Measurements from ENCODE around the gene PPM1E. TPM values are rescaled to one million over a fixed set of nuclear protein-coding genes. Genes with fewer than 3 reads are reported as not detected.

PPM1E gene
- total RNA-seq, 1 donor from 2014 or later, result 0.26 TPM

GRCh38 chr17:58728798-58729197 lies 26.9 kb upstream of the PPM1E start:
- no peak for DNase-seq (ENCODE audit: low read depth)
- Histone ChIP-seq H3K27me3 (ENCODE audit: control insufficient read depth, insufficient read depth, low read length) (no peaks in the 10 kb centered on the region), H3K4me3 (ENCODE audit: low read depth, low read length) (no peak overlapping the region), H3K36me3 (ENCODE audit: control insufficient read depth, insufficient read depth, low read length) (no peaks in the 10 kb centered on the region)
- TF ChIP-seq, protein P1, sequence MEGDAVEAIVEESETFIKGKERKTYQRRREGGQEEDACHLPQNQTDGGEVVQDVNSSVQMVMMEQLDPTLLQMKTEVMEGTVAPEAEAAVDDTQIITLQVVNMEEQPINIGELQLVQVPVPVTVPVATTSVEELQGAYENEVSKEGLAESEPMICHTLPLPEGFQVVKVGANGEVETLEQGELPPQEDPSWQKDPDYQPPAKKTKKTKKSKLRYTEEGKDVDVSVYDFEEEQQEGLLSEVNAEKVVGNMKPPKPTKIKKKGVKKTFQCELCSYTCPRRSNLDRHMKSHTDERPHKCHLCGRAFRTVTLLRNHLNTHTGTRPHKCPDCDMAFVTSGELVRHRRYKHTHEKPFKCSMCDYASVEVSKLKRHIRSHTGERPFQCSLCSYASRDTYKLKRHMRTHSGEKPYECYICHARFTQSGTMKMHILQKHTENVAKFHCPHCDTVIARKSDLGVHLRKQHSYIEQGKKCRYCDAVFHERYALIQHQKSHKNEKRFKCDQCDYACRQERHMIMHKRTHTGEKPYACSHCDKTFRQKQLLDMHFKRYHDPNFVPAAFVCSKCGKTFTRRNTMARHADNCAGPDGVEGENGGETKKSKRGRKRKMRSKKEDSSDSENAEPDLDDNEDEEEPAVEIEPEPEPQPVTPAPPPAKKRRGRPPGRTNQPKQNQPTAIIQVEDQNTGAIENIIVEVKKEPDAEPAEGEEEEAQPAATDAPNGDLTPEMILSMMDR (IDR thresholded peaks at IDR 0.05; ENCODE audit: insufficient read depth, low read length, severe bottlenecking), result no peak
- no peak for FAIRE-seq

GRCh38 chr17:58730937-58731336 lies 24.7 kb upstream of the PPM1E start:
- H3K27me3 ChIP-seq (ENCODE audit: control insufficient read depth, insufficient read depth, low read length), result no peaks in the 10 kb centered on the region
- TF ChIP-seq, protein P1 (IDR thresholded peaks at IDR 0.05; ENCODE audit: insufficient read depth, low read length, severe bottlenecking), result no peak
- DNase-seq (ENCODE audit: low read depth) (no peak), FAIRE-seq (no peak)
- H3K4me3 ChIP-seq (ENCODE audit: low read depth, low read length), result no peak overlapping the region
- no peaks in the 10 kb centered on the region for H3K36me3 ChIP-seq (ENCODE audit: control insufficient read depth, insufficient read depth, low read length)

GRCh38 chr17:58734040-58734439 lies 21.6 kb upstream of the PPM1E start:
- no peak for FAIRE-seq
- Histone ChIP-seq H3K36me3 (ENCODE audit: control insufficient read depth, insufficient read depth, low read length) (no peaks in the 10 kb centered on the region), H3K4me3 (ENCODE audit: low read depth, low read length) (no peak overlapping the region), H3K27me3 (ENCODE audit: control insufficient read depth, insufficient read depth, low read length) (no peaks in the 10 kb centered on the region)
- TF ChIP-seq, protein P1 (IDR thresholded peaks at IDR 0.05; ENCODE audit: insufficient read depth, low read length, severe bottlenecking), result no peak
- no peak for DNase-seq (ENCODE audit: low read depth)

- TF ChIP-seq, protein P1 (IDR thresholded peaks at IDR 0.05; ENCODE audit: insufficient read depth, low read length, severe bottlenecking), result no peak
- Histone ChIP-seq H3K36me3 (ENCODE audit: control insufficient read depth, insufficient read depth, low read length) (no peaks in the 10 kb centered on the region), H3K4me3 (ENCODE audit: low read depth, low read length) (no peak overlapping the region), H3K27me3 (ENCODE audit: control insufficient read depth, insufficient read depth, low read length) (no peaks in the 10 kb centered on the region)
- no peak for DNase-seq (ENCODE audit: low read depth)
- FAIRE-seq, result no peak
These were observed 20.8 kb upstream of the PPM1E start for GRCh38 chr17:58734811-58735210.

DNA sequence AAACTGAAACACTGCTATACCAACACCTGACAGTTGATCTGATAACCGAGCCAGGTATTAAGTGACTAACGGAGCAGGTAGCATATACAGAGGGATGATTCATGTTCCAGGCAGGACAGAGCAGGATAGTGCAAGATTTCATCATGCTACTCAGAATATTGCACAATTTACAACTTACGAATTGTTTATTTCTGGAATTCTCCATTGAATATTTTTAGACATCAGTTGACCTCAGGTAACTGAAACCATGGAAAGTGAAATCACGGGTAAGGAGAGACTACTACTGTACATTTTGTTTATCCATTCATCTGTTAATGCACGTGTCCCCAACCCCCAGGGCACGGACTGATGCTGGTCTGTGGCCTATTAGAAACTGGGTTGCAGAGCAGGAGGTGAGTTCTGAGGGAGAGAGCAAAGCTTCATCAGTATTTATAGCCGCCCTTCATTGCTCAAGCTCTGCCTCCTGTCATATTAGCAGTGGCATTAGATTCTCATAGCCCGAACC lies 14.5 kb upstream of the PPM1E start:
- Histone ChIP-seq H3K4me3 (ENCODE audit: low read depth, low read length) (no peak overlapping the region), H3K27me3 (ENCODE audit: control insufficient read depth, insufficient read depth, low read length) (no peaks in the 10 kb centered on the region)
- FAIRE-seq, result peak; percentile 81

More for the DNA sequence above, 14.5 kb upstream of the PPM1E start:
- no peaks in the 10 kb centered on the region for H3K36me3 ChIP-seq (ENCODE audit: control insufficient read depth, insufficient read depth, low read length)
- DNase-seq (ENCODE audit: low read depth), result peak; percentile 97
- TF ChIP-seq, protein P1 (IDR thresholded peaks at IDR 0.05; ENCODE audit: insufficient read depth, low read length, severe bottlenecking), result no peak

All from bronchial epithelial cell (primary cell).